ENCODE results near the gene LYPD6. TPM values are rescaled to one million over a fixed set of nuclear protein-coding genes. Genes with fewer than 3 reads are reported as not detected.

Gene LYPD6
- total RNA-seq, 2 donors from 2014 or later, result not detected

DNA sequence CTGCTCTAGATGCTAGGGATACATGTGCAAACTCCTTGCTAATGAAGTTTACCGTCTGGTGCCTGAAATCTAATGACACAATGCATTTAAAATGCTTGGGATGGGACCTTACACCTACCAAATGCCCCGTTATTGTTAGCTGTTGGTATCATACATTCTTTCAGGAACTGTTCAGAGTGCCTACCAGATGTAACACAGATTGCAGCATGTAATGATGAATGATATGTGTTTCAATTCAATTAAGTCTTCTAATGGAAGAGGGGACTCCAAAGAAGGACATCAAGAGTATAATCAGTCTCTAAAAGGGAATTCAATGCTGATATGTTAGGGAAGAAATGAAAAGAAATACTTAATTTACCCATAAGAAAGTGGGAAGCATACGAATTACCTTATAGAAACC lies 3.2 kb downstream of the LYPD6 start:
- Mint-ChIP-seq H3K36me3 (peaks cover 0 to 27% of the 10 kb centered on the region in 2 donors), H3K27ac (no peak overlapping the region), H3K9me3 (peaks cover 0 to 7% of the 10 kb centered on the region in 2 donors)
- DNase-seq (ENCODE audit: low spot score in 2 of 2), result no peak
- ATAC-seq, result no peak

DNA sequence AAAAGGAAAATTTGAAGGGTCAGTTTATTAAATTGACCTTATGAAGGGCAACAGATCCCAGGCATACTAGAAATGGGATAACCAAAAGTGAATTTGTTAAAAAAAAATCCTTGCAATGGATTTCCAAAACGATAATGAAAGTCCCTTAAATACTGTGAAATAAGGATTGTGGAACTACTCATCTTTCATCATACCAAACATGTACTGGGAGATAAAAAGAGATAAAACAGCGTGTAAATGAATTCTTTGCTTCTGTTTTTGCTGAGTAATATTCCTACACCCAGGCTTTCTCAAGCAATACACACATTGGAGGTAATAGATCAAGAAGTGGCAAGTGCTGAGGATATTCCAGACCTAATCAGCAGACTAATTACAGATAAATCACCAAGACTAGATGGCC lies 3.8 kb downstream of the LYPD6 start:
- no peak for ATAC-seq

DNA sequence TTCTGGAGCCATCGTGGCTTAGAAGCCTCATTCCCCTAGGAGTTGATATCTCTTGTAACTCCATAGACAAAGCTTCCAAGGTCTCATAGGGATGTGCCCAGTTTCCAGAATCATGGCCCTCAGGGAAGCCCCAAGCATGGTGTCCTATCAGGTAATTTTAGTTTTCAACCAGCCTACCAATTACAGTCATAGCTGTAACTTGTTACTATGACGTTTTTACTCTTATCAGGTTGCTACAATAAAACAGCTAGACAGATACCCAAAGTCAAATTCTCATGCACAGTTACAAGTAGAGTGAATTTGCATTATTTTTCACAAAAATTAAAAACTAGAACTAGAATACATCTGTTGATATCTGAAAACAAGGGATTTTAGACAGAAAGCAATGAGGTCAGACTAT lies 8.9 kb downstream of the LYPD6 start:
- ATAC-seq, result no peak

More for the DNA sequence above, 3.8 kb downstream of the LYPD6 start:
- Mint-ChIP-seq H3K36me3 (peaks cover 0 to 24% of the 10 kb centered on the region in 2 donors), H3K9me3 (peaks cover 0 to 7% of the 10 kb centered on the region in 2 donors), H3K27ac (no peak overlapping the region)
- no peak for DNase-seq (ENCODE audit: low spot score in 2 of 2)

DNA sequence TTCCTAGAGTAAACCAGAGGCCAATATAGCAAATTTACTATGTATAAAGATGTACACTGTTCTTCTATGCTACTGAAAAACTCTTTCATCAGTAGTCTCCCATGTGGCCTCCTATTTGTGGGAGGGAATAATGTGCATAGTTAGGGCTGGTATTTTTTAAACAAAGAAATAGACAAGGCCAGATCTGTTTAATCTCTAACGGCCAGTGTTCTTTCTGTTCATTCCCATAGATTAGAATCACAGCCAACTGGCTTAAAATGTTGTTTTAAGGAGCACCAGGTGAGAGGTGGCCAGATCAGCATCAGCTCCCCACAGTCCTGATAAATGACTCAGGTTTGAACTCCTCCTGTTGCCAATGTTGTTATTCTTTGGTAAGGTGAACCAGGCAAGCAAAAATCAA lies 12.1 kb downstream of the LYPD6 start:
- H3K9me3 Mint-ChIP-seq, result peaks cover 0 to 4% of the 10 kb centered on the region in 2 donors
- no peak overlapping the region for H3K27ac Mint-ChIP-seq
- ATAC-seq (no peak), DNase-seq (ENCODE audit: low spot score in 2 of 2) (no peak)
- H3K36me3 Mint-ChIP-seq, result peaks cover 0 to 4% of the 10 kb centered on the region in 2 donors

More for the DNA sequence above, 8.9 kb downstream of the LYPD6 start:
- no peak for DNase-seq (ENCODE audit: low spot score in 2 of 2)
- peaks cover 0 to 7% of the 10 kb centered on the region in 2 donors for H3K9me3 Mint-ChIP-seq
- H3K27ac Mint-ChIP-seq, result no peak overlapping the region
- H3K36me3 Mint-ChIP-seq, result peaks cover 0 to 7% of the 10 kb centered on the region in 2 donors

DNA sequence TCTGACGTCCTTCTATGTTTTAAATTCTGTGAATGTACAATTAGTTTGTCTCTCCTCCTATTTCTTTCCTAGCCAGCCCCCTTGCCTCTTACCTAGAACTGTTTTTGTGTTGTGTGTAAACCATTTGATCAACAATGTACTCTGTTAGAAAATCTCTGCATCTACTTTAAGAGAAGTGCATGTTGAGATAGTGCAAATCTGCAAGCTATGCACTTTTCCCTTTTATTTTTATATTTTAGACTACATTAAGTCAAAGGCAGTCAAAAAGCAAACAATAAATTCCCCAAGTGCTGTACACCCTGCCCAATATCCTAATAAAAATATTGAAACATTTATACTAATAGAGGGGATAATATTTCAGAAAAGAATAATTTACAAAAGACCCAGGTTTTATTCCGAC lies 13.7 kb downstream of the LYPD6 start:
- Mint-ChIP-seq H3K36me3 (no peaks in the 10 kb centered on the region), H3K9me3 (no peaks in the 10 kb centered on the region), H3K27ac (no peak overlapping the region)
- no peak for DNase-seq (ENCODE audit: low spot score in 2 of 2)
- no peak for ATAC-seq

DNA sequence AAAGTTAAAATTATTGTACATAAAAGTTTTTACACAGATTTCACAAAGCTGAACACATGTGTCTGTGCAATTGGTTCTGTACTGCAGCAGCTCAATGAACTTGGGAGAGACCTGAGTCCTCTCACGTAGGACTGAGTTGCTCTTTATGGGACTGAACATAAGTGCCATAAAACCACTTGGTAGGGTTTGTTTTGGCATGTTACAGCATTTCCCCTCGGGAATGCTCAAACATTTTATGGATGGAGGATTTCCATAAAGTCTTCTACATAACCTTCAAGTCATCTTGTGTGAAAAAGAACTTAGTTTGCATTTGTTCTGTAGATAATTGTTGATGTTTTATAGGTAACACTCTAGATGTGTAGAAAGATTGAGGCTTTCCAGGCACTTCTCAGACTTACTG lies 15.9 kb downstream of the LYPD6 start:
- Mint-ChIP-seq H3K9me3 (no peaks in the 10 kb centered on the region), H3K27ac (no peak overlapping the region), H3K36me3 (no peaks in the 10 kb centered on the region)
- ATAC-seq (no peak), DNase-seq (ENCODE audit: low spot score in 2 of 2) (no peak)

DNA sequence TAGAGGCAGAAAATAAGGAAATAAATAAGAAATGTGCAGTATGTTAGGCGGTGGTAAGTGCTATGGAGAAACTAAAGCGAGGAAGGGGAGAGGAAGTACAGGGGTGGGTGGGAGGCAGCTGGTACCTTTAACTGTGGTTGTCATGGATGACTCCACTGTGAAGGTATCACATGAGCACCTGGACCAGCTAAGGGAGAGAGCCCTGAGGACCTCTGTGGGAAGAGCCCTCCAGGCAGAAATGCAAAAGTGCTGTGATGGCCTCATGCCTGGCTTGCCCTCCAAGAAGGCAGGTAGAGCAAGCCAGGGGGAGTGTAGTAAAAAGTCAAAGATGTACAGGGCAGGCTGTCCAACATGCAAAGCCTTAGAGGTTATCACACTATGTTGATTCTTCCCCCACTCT lies 17.9 kb downstream of the LYPD6 start:
- Mint-ChIP-seq H3K9me3 (no peaks in the 10 kb centered on the region), H3K27ac (no peak overlapping the region), H3K36me3 (no peaks in the 10 kb centered on the region)
- DNase-seq (ENCODE audit: low spot score in 2 of 2) (no peak), ATAC-seq (no peak)

DNA sequence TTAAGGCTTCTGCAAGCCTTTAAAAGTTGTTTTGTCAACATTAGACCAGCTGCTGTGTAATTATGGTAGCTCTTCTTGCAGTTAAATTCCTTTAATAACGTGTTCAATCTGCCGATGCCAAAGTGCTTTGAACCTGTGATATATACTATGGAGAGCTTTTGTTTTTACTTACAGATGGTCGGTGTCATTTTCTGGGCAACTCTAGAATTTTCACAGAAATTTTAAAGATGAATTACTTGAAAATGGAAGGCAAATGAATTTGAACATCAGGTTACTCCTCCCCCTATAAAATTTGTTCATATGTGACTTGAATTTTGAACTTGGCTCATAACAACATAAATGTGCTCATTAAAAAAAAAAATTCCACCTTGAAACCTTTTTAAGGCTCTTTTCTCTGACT lies 23.0 kb downstream of the LYPD6 start:
- no peak overlapping the region for H3K27ac Mint-ChIP-seq
- no peak for ATAC-seq
- DNase-seq (ENCODE audit: low spot score in 2 of 2), result no peak
- no peaks in the 10 kb centered on the region for H3K36me3 Mint-ChIP-seq
- H3K9me3 Mint-ChIP-seq, result peaks cover 0 to 2% of the 10 kb centered on the region in 2 donors

DNA sequence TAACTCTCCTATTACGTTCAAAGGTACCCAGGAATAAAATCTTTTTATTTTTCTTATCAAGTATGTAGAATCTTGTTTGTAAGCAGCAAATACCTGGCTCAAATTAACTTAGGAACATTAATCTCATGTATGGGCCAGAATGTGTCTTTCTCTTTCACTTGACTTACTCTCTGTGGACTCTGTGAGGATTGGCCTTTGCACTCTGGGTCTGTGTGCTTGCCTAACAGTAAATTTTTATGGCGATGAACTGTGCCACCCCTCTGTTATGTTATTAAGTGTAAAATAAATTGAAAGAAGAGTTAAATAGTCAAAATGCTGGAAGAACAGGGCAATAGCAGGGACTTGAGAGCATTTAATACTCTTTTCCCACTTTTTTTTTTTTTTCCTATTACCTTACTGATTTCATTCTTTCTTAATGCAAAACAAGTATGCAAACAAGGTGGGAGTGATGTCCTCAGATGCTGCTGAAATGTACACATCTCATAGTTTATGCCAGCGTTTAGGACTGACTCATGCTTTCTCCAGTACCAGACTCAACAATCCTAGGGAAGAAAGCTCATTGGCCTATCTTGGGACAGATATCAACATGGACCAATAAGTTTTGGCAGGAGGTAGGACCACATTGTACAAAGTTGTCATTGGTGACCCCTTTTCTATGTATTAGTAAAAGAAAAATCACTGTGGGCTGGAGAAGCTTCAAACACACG lies 25.5 kb downstream of the LYPD6 start:
- Mint-ChIP-seq H3K9me3 (peaks cover 0 to 2% of the 10 kb centered on the region in 2 donors), H3K27ac (no peak overlapping the region), H3K36me3 (no peaks in the 10 kb centered on the region)
- DNase-seq (ENCODE audit: low spot score in 2 of 2) (no peak), ATAC-seq (no peak)

DNA sequence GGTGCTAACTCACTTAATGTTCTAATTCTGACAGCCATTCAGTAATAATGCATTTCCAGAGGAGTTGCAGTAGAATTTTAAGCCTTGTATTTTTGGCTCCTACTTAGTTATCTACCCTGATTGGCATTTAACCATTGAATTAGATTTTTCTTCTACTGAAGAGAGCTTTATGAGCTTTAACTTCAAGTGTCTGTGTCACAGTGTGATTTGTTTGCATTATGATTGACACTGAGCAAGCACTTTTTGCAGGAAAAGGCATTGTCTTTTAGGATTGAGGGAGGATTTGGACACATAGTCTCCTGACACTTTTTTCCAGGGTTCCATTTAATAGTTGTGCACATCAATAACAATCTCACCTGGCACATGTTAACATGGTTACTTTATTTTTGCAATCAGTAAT lies 26.7 kb downstream of the LYPD6 start:
- no peak for DNase-seq (ENCODE audit: low spot score in 2 of 2)

DNA sequence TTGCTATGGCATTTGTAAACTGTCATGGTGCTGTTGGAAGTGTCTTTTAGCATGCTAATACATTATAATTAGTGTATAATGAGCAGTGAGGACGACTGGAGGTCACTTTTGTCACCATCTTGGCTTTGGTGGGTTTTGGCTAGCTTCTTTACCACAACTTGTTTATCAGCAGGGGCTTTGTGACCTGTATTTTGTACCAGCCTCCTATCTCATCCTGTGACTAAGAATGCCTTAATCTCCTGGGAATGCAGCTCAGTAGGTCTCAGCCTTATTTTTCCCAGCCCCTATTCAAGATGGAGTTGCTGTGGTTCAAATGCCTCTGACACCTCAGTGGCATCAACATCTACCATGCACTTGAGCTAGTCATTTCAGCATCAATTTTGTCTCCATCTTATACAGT lies 29.7 kb downstream of the LYPD6 start:
- ATAC-seq (no peak), DNase-seq (ENCODE audit: low spot score in 2 of 2) (no peak)
- H3K27ac Mint-ChIP-seq, result no peak overlapping the region
- peaks cover 0 to 2% of the 10 kb centered on the region in 2 donors for H3K9me3 Mint-ChIP-seq
- no peaks in the 10 kb centered on the region for H3K36me3 Mint-ChIP-seq

More for the DNA sequence above, 26.7 kb downstream of the LYPD6 start:
- H3K36me3 Mint-ChIP-seq, result no peaks in the 10 kb centered on the region
- peaks cover 0 to 2% of the 10 kb centered on the region in 2 donors for H3K9me3 Mint-ChIP-seq
- ATAC-seq, result no peak
- no peak overlapping the region for H3K27ac Mint-ChIP-seq

DNA sequence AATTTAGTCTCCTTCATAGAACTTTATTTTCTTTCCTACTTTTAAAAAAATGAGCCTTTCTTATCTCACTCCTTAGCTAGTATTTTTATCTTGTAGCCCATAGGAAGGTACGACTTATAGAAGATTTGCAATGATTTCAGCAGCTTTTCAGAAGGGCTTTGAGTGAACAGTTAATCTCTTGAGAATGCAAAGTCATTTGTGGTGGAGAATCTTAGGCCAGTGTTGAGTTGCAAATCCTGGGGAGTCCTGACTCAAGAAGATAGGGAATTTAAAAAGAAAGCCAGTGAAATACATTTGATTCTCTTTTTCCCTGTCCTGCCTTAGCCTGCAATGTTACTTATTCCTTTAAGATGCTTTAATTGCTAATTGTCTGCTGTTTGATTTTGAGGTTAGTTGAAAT lies 33.6 kb downstream of the LYPD6 start:
- H3K9me3 Mint-ChIP-seq, result peaks cover 0 to 5% of the 10 kb centered on the region in 2 donors
- DNase-seq (ENCODE audit: low spot score in 2 of 2) (no peak), ATAC-seq (no peak)
- H3K36me3 Mint-ChIP-seq, result no peaks in the 10 kb centered on the region
- H3K27ac Mint-ChIP-seq, result no peak overlapping the region

DNA sequence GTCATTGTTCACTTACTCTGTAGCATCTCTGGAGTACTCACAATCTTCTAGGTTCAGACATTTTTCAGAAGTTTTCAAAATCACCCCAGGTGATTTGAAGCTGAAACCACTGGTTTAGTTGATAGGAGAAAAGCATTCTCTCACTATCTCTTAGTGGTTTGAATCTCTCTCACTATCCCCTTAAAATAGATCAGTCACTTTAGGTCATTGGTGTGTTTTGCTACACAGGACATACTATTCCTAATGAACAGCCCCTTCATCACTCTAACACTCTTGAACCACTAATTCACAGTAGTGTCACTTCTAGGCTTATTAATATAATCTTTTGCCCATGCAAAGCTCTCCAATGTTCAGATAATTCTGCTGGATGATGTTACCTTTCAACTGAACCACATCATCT lies 34.5 kb downstream of the LYPD6 start:
- no peak overlapping the region for H3K27ac Mint-ChIP-seq
- no peak for DNase-seq (ENCODE audit: low spot score in 2 of 2)
- peaks cover 0 to 5% of the 10 kb centered on the region in 2 donors for H3K9me3 Mint-ChIP-seq
- H3K36me3 Mint-ChIP-seq, result no peaks in the 10 kb centered on the region
- no peak for ATAC-seq

DNA sequence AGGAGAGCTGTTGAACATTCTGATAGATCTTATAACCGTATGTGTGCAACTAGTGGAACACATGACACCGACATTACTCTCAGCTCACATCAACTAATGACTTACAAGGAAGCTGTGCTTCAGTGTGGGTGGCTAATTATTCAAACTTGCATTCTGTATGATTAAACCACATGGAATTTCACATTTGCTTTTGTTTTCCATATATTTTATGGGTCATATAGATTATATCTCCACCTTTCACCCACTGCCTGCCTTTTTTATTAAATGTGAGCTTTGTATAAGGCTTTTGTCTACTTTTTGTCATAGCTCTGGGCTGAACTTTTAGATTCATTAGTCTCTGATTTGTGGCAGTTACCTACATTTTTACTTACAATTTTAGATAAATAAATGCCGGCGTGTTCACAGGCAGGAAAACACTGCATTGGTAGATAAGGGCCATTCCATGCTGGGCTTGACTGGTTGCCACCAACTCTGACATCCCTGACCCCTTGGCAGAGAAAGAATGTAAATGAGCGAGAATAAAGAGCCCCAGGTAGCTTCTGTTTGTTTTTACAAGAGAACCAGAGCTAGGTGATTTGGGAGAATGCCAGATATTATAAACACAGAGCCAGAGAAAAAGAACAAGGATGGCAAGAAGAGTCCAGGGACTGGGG lies 35.7 kb downstream of the LYPD6 start:
- Mint-ChIP-seq H3K27ac (no peak overlapping the region), H3K36me3 (no peaks in the 10 kb centered on the region), H3K9me3 (peaks cover 0 to 5% of the 10 kb centered on the region in 2 donors)
- ATAC-seq (no peak), DNase-seq (ENCODE audit: low spot score in 2 of 2) (no peak)

DNA sequence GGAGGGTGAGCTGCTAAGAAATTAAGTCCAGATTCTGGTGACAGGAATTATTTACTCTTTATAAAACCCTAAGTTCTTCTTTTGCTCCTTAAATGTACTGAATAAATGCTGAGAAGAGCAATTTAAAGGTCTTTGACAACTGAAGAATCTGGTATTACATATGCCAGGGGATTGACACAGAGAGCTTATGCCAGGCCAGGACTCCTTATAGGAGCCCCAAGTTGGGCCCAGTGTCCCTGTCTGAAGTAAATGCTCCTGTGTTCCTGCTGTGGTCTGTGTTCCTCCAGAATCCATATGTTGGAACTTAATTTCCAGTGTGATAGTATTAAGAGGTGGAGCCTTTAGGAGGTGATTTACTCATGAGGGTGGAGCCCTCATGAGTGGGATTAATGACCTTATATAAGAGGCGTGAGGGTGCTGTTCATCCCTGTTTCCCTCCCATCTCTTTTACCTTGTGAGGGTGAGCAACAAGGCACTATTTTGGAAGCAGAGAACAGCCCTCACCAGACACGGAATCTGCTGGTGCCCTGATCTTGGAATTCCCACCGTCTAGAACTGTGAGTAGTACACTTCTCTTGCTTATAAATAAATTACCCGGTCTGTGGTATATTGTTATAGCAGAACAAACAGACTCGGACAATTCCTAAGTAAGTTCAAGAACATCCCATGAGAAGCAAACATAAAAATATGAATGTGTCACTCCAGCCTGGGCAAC lies 39.8 kb downstream of the LYPD6 start:
- Mint-ChIP-seq H3K27ac (no peak overlapping the region), H3K9me3 (peaks cover 0 to 8% of the 10 kb centered on the region in 2 donors), H3K36me3 (no peaks in the 10 kb centered on the region)
- no peak for DNase-seq (ENCODE audit: low spot score in 2 of 2)
- ATAC-seq, result no peak

DNA sequence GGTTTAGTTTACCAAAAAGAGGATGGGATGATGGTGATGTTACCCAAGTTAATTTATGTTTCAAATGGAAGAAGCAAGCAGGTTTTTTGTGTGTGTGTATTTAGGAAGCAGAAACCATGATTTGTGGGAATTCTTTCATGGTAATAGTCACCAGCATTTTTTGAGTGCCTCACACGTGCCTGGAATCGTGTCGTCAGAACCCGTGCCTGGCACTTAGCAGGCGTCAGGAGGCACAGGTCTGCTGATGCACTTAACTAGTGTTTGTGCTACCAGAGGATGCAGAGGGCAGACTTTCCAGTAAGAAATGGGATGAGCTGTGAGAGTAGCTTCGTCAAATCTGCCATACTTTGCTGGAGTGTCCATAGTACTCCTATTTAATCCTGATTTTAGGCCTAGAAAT lies 41.1 kb downstream of the LYPD6 start:
- H3K9me3 Mint-ChIP-seq, result peaks cover 0 to 8% of the 10 kb centered on the region in 2 donors
- H3K27ac Mint-ChIP-seq, result no peak overlapping the region
- no peaks in the 10 kb centered on the region for H3K36me3 Mint-ChIP-seq
- ATAC-seq (no peak), DNase-seq (ENCODE audit: low spot score in 2 of 2) (no peak)

DNA sequence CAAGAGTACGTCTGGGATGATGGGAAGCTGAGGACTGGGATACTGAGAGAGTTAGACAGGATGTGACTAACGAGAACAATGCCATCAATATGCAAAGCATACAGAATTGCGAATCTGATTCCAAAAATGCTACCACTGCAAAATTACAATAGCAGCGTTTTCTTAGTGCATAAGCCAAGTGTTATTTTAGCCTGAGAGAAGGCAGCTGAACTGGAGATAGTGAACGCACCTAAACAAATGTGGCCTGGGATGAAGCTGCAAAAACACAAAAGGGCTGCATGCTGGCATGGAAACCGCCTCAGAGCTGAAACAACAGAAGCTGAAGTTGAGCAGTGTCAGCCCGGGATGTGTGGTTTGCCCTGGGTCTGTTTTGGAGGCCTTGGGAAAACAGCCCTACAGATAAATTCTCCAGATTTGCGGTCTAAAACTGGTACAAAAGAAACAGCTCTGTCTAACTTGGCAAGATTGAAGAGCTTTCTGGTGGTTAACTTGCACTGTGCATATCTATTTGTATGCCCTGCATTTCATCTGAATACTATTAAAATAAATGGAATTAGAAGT lies 45.5 kb downstream of the LYPD6 start:
- ATAC-seq (no peak), DNase-seq (ENCODE audit: low spot score in 2 of 2) (no peak)
- Mint-ChIP-seq H3K36me3 (no peaks in the 10 kb centered on the region), H3K9me3 (peaks cover 0 to 3% of the 10 kb centered on the region in 2 donors), H3K27ac (no peak overlapping the region)

Measured in activated naive CD4-positive, alpha-beta T cell treated with anti-CD3 and anti-CD28 coated beads, Interleukin-2, amount 50 U/mL, for 72 hours (primary cell).